GM12892 (cell line): ENCODE results near the gene DTNBP1.

Experiments used
- DNase-seq: peaks from one replicate; pipeline ENCODE4 v3.0.0; 2011; ENCODE audit not compliant: insufficient read length
- FAIRE-seq: peaks from 2 replicates; lab custom pipeline; 2011; peaks lifted over from hg19 to GRCh38; lab: Jason Lieb, UNC
- POLR2A ChIP-seq: IDR thresholded peaks from 2 replicates; pipeline ENCODE4 v1.6.1; 2011; ENCODE audit warnings: low read depth, low read length, control low read depth
- POLR2AphosphoS5 ChIP-seq: IDR thresholded peaks from 2 replicates; pipeline ENCODE4 v1.6.1; 2011; ENCODE audit warnings: low read depth, low read length, control low read depth
- TAF1 ChIP-seq: IDR thresholded peaks from 2 replicates; pipeline ENCODE4 v1.6.1; 2011; ENCODE audit warnings: low read depth, mild to moderate bottlenecking, control low read depth, low read length, borderline replicate concordance

The DTNBP1 gene

GRCh38 chr6:15506066-15506465, 156.8 kb downstream of the DTNBP1 start:
- DNase-seq = no peak
- no peak for TF ChIP-seq POLR2A
- TF ChIP-seq TAF1 = no peak
- no peak for TF ChIP-seq POLR2AphosphoS5
- FAIRE-seq = no peak

DNA sequence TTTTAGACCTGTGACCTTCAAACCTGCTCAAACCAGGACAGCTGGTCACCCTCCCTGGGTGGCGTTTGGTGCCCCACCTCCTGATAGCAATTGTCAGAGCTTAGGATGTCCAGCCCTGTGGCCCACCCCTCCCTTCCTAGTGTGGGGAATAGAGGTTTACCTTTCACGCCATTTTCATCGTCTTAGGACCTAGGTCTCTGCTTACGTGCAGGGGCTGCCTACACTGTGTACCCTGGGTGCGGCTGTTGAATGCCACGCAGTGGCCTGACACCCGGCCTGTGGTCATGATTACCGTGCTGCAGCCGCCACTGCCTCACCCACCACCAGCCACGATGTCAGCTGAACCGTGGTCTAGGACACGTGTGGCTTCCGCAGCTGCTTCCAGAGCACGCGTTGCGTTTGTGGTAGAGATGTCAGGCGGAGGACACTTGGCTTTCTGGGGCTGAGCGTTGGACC, 157.3 kb downstream of the DTNBP1 start:
- no peak for DNase-seq
- no peak for TF ChIP-seq POLR2A
- TF ChIP-seq TAF1 = no peak
- no peak for TF ChIP-seq POLR2AphosphoS5
- FAIRE-seq = no peak

DNA sequence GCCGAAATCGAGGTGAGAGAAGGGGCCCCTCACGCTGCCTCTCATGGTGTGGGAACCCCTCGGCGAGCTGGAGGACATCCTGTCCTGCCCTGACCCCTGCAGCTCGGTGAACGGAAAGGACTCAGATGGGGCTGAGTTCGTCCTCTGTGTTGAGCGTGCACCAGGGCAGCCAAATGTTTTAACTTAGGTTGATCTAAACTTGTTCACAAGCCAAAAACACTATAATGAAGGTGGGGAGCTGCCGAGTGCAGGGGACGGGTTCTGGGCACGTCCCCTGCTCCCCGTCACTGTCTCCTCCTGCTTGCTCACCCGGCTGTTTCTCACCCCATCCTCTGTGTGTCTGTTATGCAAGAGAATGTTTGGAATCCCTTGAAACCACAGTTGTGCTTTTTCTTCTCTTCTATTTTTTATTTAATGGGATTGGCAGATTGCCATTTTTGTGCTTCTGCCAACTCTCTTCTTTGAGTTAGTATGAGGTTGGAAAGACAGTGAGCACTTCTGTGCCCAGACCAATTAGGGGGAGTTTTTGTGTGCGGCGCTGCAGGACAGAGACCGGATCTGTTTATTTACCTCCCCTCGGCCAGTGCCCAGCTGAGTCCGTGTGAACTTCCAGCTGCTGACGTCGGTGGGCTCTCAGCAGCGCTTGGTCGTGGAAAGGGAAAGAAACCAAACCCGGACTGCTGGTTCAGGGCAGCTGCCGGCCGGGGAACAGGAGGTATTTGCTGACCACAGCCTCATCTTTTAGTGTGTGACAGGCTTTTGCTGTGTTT, 158.1 kb downstream of the DTNBP1 start:
- DNase-seq (no peak), FAIRE-seq (no peak)
- no peak for TF ChIP-seq TAF1
- no peak for TF ChIP-seq POLR2AphosphoS5
- TF ChIP-seq POLR2A = no peak

- DNase-seq = no peak
- no peak for FAIRE-seq
- TF ChIP-seq POLR2A = no peak
Measured at GRCh38 chr6:15504040-15504495, 158.8 kb downstream of the DTNBP1 start.

GRCh38 chr6:15503346-15503680, 159.5 kb downstream of the DTNBP1 start:
- TF ChIP-seq POLR2A (no peak), TAF1 (no peak), POLR2AphosphoS5 (no peak)
- FAIRE-seq = no peak

GRCh38 chr6:15502446-15503345, 160.1 kb downstream of the DTNBP1 start:
- FAIRE-seq = peak; percentile 21
- DNase-seq = no peak

More at GRCh38 chr6:15503346-15503680, 159.5 kb downstream of the DTNBP1 start:
- DNase-seq = no peak

DNA sequence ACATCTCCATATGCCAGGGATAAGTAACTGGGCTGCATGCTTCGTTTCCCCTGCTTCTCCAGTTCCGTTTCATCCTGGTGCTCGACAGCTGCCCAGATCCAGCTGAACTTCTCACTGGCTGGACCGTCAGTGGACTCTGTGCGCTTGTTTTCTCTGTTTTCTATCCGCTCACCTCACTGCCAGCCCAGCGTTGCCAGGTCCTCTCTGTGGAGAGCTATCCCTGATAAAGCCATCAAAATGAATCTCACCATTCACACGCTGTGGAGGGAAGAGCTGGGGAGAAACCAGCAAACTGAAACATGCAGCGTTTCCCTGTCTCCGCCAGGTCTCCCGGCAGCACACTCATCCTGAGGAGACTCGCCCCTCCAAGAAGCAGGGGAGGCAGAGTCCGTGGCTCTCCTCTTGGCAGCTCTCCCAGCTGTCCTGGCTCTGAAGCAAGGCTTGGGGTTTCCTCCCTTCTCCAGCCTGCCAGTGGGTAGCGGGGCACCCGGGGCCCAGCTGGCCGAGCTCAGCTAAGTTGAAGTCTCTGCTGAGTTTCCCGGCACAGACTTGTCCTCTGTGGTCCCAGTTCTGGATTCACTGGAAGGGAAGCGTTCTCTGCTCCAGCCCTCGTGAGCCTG, 160.9 kb downstream of the DTNBP1 start:
- TF ChIP-seq TAF1 (no peak), POLR2A (no peak)
- FAIRE-seq (no peak), DNase-seq (no peak)

More at GRCh38 chr6:15502446-15503345, 160.1 kb downstream of the DTNBP1 start:
- TF ChIP-seq TAF1 (no peak), POLR2AphosphoS5 (no peak), POLR2A (no peak)

DNA sequence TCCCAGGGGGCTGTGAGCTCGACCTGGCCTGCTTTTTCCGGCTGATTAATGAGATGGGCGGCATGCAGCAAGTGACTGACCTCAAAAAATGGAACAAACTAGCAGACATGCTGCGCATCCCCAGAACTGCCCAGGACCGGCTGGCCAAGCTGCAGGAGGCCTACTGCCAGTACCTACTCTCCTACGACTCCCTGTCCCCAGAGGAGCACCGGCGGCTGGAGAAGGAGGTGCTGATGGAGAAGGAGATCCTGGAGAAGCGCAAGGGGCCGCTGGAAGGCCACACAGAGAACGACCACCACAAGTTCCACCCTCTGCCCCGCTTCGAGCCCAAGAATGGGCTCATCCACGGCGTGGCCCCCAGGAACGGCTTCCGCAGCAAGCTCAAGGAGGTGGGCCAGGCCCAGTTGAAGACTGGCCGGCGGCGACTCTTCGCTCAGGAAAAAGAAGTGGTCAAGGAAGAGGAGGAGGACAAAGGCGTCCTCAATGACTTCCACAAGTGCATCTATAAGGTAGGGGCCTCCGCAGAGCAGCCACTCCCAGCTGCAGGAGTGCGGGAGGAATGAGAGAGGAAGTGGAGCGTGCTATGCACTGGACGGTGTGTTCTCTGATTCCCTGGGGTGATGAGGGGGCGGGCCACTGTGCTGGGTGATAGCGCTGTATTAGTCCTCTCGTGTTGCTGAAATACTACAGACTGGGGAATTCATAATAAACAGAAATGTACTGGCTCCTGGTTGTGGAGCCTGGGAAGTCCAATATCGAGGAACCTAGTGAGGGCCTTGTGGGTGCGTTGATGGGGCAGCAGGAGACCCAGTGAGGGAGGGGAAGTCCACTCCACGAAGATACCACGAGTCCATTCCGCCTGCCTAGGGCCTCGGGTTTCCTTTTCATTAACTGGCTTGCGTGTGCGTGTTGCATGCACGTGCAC, 161.7 kb downstream of the DTNBP1 start:
- TF ChIP-seq POLR2AphosphoS5 (no peak), POLR2A (no peak), TAF1 (no peak)
- FAIRE-seq (no peak), DNase-seq (no peak)

GRCh38 chr6:15500078-15500740, 162.6 kb downstream of the DTNBP1 start:
- FAIRE-seq (no peak), DNase-seq (no peak)
- TF ChIP-seq POLR2A = no peak
- TF ChIP-seq TAF1 = no peak
- TF ChIP-seq POLR2AphosphoS5 = no peak

GRCh38 chr6:15499591-15499990, 163.2 kb downstream of the DTNBP1 start:
- TF ChIP-seq TAF1 (no peak), POLR2A (no peak), POLR2AphosphoS5 (no peak)
- DNase-seq (no peak), FAIRE-seq (no peak)
